Esophagus squamous epithelium (tissue), 5 donors: ENCODE data around the gene FCHSD2. TPM values are rescaled to one million over a fixed set of nuclear protein-coding genes. Genes with fewer than 3 reads are reported as not detected.

Experiments
- DNase-seq: peaks from one replicate; lab custom pipeline; 2025; lab: John Stamatoyannopoulos, UW
- H3K27ac ChIP-seq, 4 donors: fragments of 200-600 bp; sonication (generic); one replicate each; pipeline ENCODE4 v1.5.1; 2016 to 2019; ENCODE audit warnings: mild to moderate bottlenecking in 1 of 4
- H3K27me3 ChIP-seq, 4 donors: fragments of 200-600 bp; sonication (generic); 1 replicate in 3 of 4; 2 replicates in 1 of 4; pipeline versions ENCODE4 v1.5.1 to v1.6.0; 2017 to 2021; ENCODE audit warnings: antibody characterized with exemption in 1 of 4
- H3K36me3 ChIP-seq, 3 donors: fragments of 200-600 bp; sonication (generic); one replicate each; pipeline ENCODE4 v1.5.1; 2016 to 2019
- H3K4me1 ChIP-seq, 3 donors: fragments of 200-600 bp; sonication (generic); one replicate each; pipeline ENCODE4 v1.5.1; 2017 to 2019
- H3K4me3 ChIP-seq, 4 donors: fragments of 200-600 bp; sonication (generic); 1 replicate in 3 of 4; 2 replicates in 1 of 4; pipeline ENCODE4 v1.5.1; 2016 to 2019; ENCODE audit warnings: mild to moderate bottlenecking in 2 of 4, moderate library complexity in 1 of 4
- H3K9me3 ChIP-seq, 3 donors: fragments of 200-600 bp; sonication (generic); one replicate each; pipeline ENCODE4 v1.5.1; 2016 to 2019
- CTCF ChIP-seq, 6 experiments: fragments of 450-650 bp in 4 of 6; fragments of 200-600 bp in 2 of 6; sonication (generic) in 2 of 6; IDR thresholded peaks; one replicate each; pipeline ENCODE4 v1.5.1; 2016 to 2019; ENCODE audit warnings: antibody characterized with exemption in 6 of 6, mild to moderate bottlenecking in 4 of 6, moderate library complexity in 4 of 6
- POLR2A ChIP-seq, 4 donors: fragments of 450-650 bp; IDR thresholded peaks; one replicate each; pipeline ENCODE4 v1.6.1; 2017; ENCODE audit warnings: antibody characterized with exemption in 4 of 4, mild to moderate bottlenecking in 4 of 4, moderate library complexity in 3 of 4
- WGBS, 2 donors: methylation state at CpG; one replicate each; pipeline ENCODE4 v1.1.5; 2018; 5-methylcytosine and 5-hydroxymethylcytosine counted together
- intact Hi-C: fragments of 100-400 bp; cut with DNase I; formaldehyde crosslinking; loops from one replicate; pipeline ENCODE4 v1.15.0; 2022
- total RNA-seq, 4 donors: library from RNA; depleted of rRNA; stranded (reverse); fragments of >200 nt; gene quantifications; one replicate each; pipeline ENCODE4 v1.1.0, GENCODE V29; 2016
- donor health status: DM: yes; HTN: yes; CAD: no.

Gene FCHSD2
- total RNA-seq, 4 donors from 2014 or later, result 4.1 to 12.8 (median 6.8) TPM

- peaks cover 2 to 41% (median 14%) of the 10 kb centered on the region in 3 donors for H3K4me1 ChIP-seq
- 74 to 83% methylated on average over 6 of the region's 6 CpGs for WGBS, 2 donors
- no peaks in the 10 kb centered on the region for H3K27me3 ChIP-seq
- H3K36me3 ChIP-seq, result no peaks in the 10 kb centered on the region
- peak overlapping the region in 2 of 4 donors; percentile 25 to 65 for H3K27ac ChIP-seq
- TF ChIP-seq CTCF (IDR thresholded peaks at IDR 0.05), result no peak
- no peak for TF ChIP-seq POLR2A (IDR thresholded peaks at IDR 0.05)
- no peaks in the 10 kb centered on the region for H3K9me3 ChIP-seq
- no peak for DNase-seq
- intact Hi-C loops, result no loop called here
- H3K4me3 ChIP-seq, result no peak overlapping the region
These were observed 10.9 kb upstream of the FCHSD2 start for GRCh38 chr11:73152861-73153483.

DNA sequence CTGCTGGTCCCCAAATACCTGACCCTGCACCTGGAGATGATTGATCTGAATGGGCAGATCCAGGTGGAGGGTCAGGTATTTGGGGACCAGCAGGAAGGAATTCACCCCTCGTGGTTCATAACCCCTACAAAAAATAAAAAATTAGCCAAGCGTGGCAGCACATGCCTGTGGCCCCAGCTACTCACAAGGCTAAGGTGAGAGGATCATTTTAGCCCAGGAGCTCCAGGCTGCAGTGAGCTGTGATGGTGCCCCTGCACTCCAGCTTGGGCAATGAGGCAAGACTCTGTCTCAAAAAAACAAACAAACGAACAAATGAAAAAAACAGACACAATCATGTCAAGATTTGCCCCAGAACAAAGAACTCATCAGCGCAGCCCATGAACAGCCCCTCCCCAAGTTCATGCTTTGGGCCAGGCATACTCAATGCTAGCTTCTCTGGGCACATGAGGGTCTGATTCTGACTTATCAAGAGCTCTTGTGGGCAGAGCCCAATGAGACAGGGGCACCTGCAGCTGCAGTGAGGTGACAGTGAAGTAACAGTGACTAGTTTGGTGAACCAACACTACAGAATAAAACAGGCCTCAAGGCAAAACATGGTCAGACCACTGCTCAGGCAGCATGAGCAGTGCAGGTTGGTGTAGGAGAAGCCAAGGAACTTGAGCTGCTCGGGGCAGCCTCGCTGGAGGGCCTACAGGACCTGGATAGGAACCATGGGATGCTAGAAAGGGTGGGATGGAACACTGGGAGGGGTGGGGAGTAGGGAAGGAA, 10.2 kb upstream of the FCHSD2 start:
- Histone ChIP-seq H3K4me1 (peaks cover 5 to 41% (median 15%) of the 10 kb centered on the region in 3 donors), H3K27me3 (no peaks in the 10 kb centered on the region), H3K9me3 (no peaks in the 10 kb centered on the region), H3K36me3 (no peaks in the 10 kb centered on the region), H3K27ac (peak overlapping the region in 1 of 4 donors; percentile 39), H3K4me3 (no peak overlapping the region)
- intact Hi-C loops, result no loop called here
- 75 to 77% methylated on average over 6 of the region's 6 CpGs for WGBS, 2 donors
- DNase-seq, result no peak
- no peak for TF ChIP-seq POLR2A (IDR thresholded peaks at IDR 0.05)

DNA sequence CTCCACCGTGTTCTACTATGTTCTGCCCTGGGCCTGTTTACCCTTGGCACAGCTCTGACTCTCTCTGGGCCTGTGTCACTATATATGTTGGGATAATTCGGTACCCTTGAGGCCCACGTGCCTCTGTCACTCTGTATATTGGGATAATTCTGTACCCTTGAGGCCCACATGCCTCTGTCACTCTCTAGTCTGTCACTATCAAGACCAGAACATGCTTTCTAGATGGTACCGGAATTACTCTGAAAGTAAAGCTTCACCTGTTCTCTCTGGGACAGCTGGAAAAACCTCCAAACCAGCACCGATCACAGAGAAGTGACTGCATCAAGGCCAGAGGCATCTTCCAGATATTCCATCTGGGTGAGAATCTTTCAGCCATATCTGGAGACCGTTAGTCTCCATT, 9.3 kb upstream of the FCHSD2 start:
- peaks cover 5 to 42% (median 11%) of the 10 kb centered on the region in 3 donors for H3K4me1 ChIP-seq
- TF ChIP-seq CTCF (IDR thresholded peaks at IDR 0.05) (no peak), POLR2A (IDR thresholded peaks at IDR 0.05) (no peak)
- DNase-seq, result no peak
- no peaks in the 10 kb centered on the region for H3K27me3 ChIP-seq
- 87 to 100% methylated on average over 2 to 6 of the region's 6 CpGs for WGBS, 2 donors
- no peaks in the 10 kb centered on the region for H3K36me3 ChIP-seq
- H3K27ac ChIP-seq, result no peak overlapping the region
- no peaks in the 10 kb centered on the region for H3K9me3 ChIP-seq
- no peak overlapping the region for H3K4me3 ChIP-seq
- intact Hi-C loops, result no loop called here

- Histone ChIP-seq H3K4me1 (peaks cover 5 to 41% (median 11%) of the 10 kb centered on the region in 3 donors), H3K9me3 (no peaks in the 10 kb centered on the region), H3K27ac (no peak overlapping the region), H3K4me3 (no peak overlapping the region), H3K27me3 (no peaks in the 10 kb centered on the region), H3K36me3 (no peaks in the 10 kb centered on the region)
- WGBS, 2 donors, result 80 to 86% methylated on average over 2 of the region's 2 CpGs
- DNase-seq, result no peak
- TF ChIP-seq CTCF (IDR thresholded peaks at IDR 0.05), result no peak
- TF ChIP-seq POLR2A (IDR thresholded peaks at IDR 0.05), result no peak
- intact Hi-C loops, result no loop called here
These were observed 7.0 kb upstream of the FCHSD2 start for GRCh38 chr11:73149105-73149504.

DNA sequence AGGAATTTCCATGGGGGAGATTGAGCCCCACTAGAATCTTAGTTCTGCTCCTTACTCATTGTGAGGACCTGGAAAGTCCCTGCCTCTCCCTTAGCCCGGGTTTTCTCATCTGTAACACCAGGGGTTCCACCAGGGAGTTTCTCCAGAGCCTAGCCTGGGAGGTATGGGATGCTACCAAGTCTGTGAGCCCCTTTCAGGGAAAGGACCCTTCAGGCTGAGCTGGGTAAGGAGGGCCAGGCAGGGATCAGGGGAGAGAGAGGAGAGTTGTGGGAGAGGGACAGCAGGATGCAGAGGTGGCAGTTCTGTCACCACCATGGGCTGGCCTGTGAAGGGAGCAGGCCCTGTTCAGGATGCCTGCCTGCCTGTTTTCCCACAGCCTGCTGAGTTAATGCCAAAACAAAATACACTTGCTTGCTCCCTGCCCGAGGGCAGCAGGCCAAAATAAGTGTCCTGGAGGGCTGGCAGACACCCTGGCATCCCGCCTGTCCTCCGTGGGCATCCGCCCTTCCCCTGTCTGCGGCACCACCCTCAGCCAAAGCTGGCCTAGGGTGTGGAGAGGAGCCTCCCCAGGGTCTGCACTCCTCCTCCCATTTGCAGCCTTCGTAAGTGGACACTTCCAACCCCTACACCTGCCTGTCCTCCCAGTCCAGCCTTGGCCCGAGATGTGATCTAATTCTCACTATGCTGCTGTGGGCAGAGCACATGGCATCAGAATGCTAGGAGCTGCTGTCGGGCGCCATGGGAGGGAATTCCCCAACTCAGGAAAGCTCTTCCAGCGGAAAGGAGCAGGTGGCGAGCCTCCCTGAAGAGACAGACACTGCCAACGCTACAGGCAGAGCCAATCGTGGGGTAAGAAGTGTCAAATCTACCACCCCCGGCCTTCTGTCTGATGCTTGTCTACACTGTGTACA, 5.9 kb upstream of the FCHSD2 start:
- H3K27ac ChIP-seq, result peak overlapping the region in 2 of 4 donors; percentile 42 to 58
- DNase-seq, result no peak
- 5 to 34% methylated on average over 10 to 11 of the region's 15 CpGs for WGBS, 2 donors

More for the DNA sequence above, 5.9 kb upstream of the FCHSD2 start:
- Histone ChIP-seq H3K27me3 (no peaks in the 10 kb centered on the region), H3K36me3 (no peaks in the 10 kb centered on the region), H3K9me3 (no peaks in the 10 kb centered on the region), H3K4me1 (peaks cover 10 to 42% (median 19%) of the 10 kb centered on the region in 3 donors), H3K4me3 (no peak overlapping the region)
- intact Hi-C loops, result no loop called here
- no peak for TF ChIP-seq CTCF (IDR thresholded peaks at IDR 0.05)
- no peak for TF ChIP-seq POLR2A (IDR thresholded peaks at IDR 0.05)
